Adrenal gland (tissue), 12 donors: ENCODE data around the gene PFKM. TPM values are rescaled to one million over a fixed set of nuclear protein-coding genes. Genes with fewer than 3 reads are reported as not detected.

Source experiments
- DNase-seq, 7 donors: peaks; one replicate each; pipeline ENCODE4 v3.0.0-alpha.2; 2019 to 2020
- H3K27ac ChIP-seq, 5 donors: fragments of 200-600 bp; sonication (generic) in 4 of 5; 1 replicate in 3 of 5; 2 replicates in 2 of 5; pipeline versions ENCODE4 v1.5.1 to v1.8.0; 2016 to 2020; ENCODE audit warnings: mild to moderate bottlenecking in 1 of 5
- H3K27me3 ChIP-seq: fragments of 200-600 bp; 2 replicates; pipeline ENCODE4 v1.8.0; 2021
- H3K36me3 ChIP-seq, 2 donors: fragments of 200-600 bp; replicated peaks in 1 of 2; 1 replicate in 1 of 2; 2 replicates in 1 of 2; pipeline versions ENCODE4 v1.5.1 to v1.8.0; 2018 to 2022
- H3K4me1 ChIP-seq, 2 donors: fragments of 200-600 bp; replicated peaks in 1 of 2; 1 replicate in 1 of 2; 2 replicates in 1 of 2; pipeline versions ENCODE4 v1.5.1 to v1.8.0; 2018 to 2021
- H3K4me3 ChIP-seq, 4 donors: fragments of 200-600 bp; sonication (generic) in 3 of 4; one replicate each; pipeline ENCODE4 v1.5.1; 2016 to 2018
- H3K9me3 ChIP-seq, 3 donors: fragments of 200-600 bp; sonication (generic) in 1 of 3; replicated peaks in 1 of 3; 1 replicate in 2 of 3; 2 replicates in 1 of 3; pipeline versions ENCODE4 v1.5.1 to v1.8.0; 2016 to 2021
- POLR2A ChIP-seq, 2 donors: fragments of 450-650 bp; IDR thresholded peaks; one replicate each; pipeline ENCODE4 v1.6.1; 2017; ENCODE audit warnings: antibody characterized with exemption in 2 of 2, mild to moderate bottlenecking in 2 of 2, moderate library complexity in 1 of 2
- WGBS, 4 donors: extraction: QIAGEN DNeasy Blood & Tissue Kit in 2 of 4; methylation state at CpG; one replicate each; pipeline versions ENCODE4 v1.1.5 to v1.1.7; 2013 to 2017; 5-methylcytosine and 5-hydroxymethylcytosine counted together
- intact Hi-C, 2 donors: fragments of 100-400 bp; cut with DNase I; formaldehyde crosslinking; loops; one replicate each; pipeline versions ENCODE4 v1.14.1 to v1.15.0; 2022 to 2023
- polyA plus RNA-seq, 3 donors: library from polyadenylated mRNA; stranded (reverse); fragments of 200-250 nt in 2 of 3; fragments of 350-450 nt in 1 of 3; fragmentation: Illumina TruSeq in 1 of 3; extraction: RNeasy Lipid Tissue Mini Kit (QIAGEN cat#74804) in 1 of 3; gene quantifications; one replicate each; pipeline ENCODE4 v1.2.3, GENCODE V29; 2013 to 2014
- total RNA-seq, 9 donors: library from RNA; depleted of rRNA in 4 of 9; stranded (reverse); fragments of >200 nt in 4 of 9; fragments of 120-200 nt in 1 of 9; fragmentation: NEBNext Ultra II Directional in 1 of 9; extraction: Animal tissue kit (Norgen Biotek cat#: 25700) in 1 of 9; gene quantifications; one replicate each; pipeline versions ENCODE4 v1.1.0 to v1.2.4, GENCODE V29; 2013 to 2023
- TF ChIP-seq, protein P1 (sequence below), 6 experiments: fragments of 450-650 bp in 4 of 6; fragments of 200-600 bp in 2 of 6; sonication (generic) in 1 of 6; IDR thresholded peaks; 1 replicate in 5 of 6; 2 replicates in 1 of 6; pipeline versions ENCODE4 v1.5.1 to v1.8.0; 2016 to 2021; ENCODE audit warnings: antibody characterized with exemption in 6 of 6, mild to moderate bottlenecking in 2 of 6, moderate library complexity in 1 of 6
- donor health status: healthy with polysubstance abuse.
- donor health status: Bipolar disorder and iron deficiency.
- donor health status: DM: yes; HTN: yes; CAD: no.
- donor health status: DM: no; HTN: no; CAD: no.
- donor health status: DM: no; HTN: no; CAD: no.
- donor health status: DM: yes; HTN: yes; CAD: no.

Gene PFKM
- total and polyA plus RNA-seq, 12 donors = 44.4 to 183 (median 107) TPM

DNA sequence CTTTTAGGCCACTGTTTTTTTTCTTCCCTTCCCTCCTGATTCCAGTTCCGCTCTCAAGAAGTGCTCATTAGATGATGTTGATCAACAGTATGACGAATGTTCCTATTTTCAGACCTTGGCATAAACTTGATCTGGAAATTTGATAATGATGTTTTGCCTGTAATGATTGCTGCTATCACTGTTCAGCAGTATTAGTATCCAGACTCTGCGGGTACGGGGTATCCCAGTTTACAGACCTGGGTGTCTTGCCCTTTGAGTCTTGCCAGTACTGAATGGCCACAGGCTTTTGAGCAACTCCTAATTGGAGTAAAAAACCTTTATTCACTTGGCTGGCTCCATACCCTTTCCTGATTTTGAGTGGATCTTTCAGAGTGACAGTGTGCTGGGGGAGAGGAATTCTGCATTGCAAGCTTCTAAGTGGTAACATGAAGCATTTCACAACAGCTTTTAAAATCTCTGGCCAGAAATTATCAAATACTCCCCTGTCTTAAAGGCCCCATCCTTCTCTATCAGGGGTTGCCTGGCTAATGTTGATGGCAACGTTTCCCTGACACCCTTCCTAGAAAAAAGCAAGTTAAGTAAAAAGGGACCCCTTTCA lies 44.1 kb downstream of the PFKM start:
- TF ChIP-seq POLR2A (IDR thresholded peaks at IDR 0.05) = no peak
- TF ChIP-seq, protein P1, sequence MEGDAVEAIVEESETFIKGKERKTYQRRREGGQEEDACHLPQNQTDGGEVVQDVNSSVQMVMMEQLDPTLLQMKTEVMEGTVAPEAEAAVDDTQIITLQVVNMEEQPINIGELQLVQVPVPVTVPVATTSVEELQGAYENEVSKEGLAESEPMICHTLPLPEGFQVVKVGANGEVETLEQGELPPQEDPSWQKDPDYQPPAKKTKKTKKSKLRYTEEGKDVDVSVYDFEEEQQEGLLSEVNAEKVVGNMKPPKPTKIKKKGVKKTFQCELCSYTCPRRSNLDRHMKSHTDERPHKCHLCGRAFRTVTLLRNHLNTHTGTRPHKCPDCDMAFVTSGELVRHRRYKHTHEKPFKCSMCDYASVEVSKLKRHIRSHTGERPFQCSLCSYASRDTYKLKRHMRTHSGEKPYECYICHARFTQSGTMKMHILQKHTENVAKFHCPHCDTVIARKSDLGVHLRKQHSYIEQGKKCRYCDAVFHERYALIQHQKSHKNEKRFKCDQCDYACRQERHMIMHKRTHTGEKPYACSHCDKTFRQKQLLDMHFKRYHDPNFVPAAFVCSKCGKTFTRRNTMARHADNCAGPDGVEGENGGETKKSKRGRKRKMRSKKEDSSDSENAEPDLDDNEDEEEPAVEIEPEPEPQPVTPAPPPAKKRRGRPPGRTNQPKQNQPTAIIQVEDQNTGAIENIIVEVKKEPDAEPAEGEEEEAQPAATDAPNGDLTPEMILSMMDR (IDR thresholded peaks at IDR 0.05) = no peak
- Histone ChIP-seq H3K4me3 (no peak overlapping the region), H3K36me3 (no peaks in the 10 kb centered on the region), H3K4me1 (no peaks in the 10 kb centered on the region), H3K27me3 (no peaks in the 10 kb centered on the region), H3K27ac (no peak overlapping the region), H3K9me3 (no peaks in the 10 kb centered on the region)
- intact Hi-C loops = loop anchor here (5.0 to 10.0 kb wide), 2 partner anchors 58 to 81 kb away; partner anchors contain the start of gene SENP1 (in 1 of the 2)
- 51 to 68% (median 59%) methylated on average over 5 of the region's 5 CpGs for WGBS, 4 donors
- no peak for DNase-seq

DNA sequence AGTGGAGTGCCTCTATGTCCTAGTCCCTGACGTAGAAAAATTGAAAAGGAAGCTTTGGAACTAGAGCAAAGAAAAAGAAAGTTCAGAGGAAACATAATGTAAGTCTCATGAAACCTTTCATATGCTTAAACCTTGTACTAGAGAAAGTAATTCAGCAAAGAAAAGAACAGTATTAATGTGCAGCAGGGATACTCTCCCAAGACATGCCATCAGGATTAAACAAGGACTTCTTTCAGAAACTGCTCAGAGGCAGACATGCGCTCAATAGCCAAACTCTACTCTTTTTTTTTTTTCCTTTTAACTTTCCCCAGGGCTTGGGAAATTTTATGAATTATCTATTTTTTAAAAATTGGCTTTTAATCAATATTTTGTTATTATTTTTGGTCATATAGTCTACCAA lies 45.3 kb downstream of the PFKM start:
- H3K27ac ChIP-seq = no peak overlapping the region
- no peak for DNase-seq
- H3K9me3 ChIP-seq = no peaks in the 10 kb centered on the region
- intact Hi-C loops = loop anchor here (5.0 to 10.0 kb wide), 2 partner anchors 60 to 82 kb away; partner anchors contain the start of gene SENP1 (in 1 of the 2)
- WGBS, 4 donors = 72 to 78% (median 75%) methylated on average over 2 of the region's 2 CpGs
- no peak overlapping the region for H3K4me3 ChIP-seq
- no peaks in the 10 kb centered on the region for H3K27me3 ChIP-seq
- TF ChIP-seq POLR2A (IDR thresholded peaks at IDR 0.05) = no peak
- TF ChIP-seq, protein P1 (IDR thresholded peaks at IDR 0.05) = no peak
- no peaks in the 10 kb centered on the region for H3K36me3 ChIP-seq
- H3K4me1 ChIP-seq = no peaks in the 10 kb centered on the region

DNA sequence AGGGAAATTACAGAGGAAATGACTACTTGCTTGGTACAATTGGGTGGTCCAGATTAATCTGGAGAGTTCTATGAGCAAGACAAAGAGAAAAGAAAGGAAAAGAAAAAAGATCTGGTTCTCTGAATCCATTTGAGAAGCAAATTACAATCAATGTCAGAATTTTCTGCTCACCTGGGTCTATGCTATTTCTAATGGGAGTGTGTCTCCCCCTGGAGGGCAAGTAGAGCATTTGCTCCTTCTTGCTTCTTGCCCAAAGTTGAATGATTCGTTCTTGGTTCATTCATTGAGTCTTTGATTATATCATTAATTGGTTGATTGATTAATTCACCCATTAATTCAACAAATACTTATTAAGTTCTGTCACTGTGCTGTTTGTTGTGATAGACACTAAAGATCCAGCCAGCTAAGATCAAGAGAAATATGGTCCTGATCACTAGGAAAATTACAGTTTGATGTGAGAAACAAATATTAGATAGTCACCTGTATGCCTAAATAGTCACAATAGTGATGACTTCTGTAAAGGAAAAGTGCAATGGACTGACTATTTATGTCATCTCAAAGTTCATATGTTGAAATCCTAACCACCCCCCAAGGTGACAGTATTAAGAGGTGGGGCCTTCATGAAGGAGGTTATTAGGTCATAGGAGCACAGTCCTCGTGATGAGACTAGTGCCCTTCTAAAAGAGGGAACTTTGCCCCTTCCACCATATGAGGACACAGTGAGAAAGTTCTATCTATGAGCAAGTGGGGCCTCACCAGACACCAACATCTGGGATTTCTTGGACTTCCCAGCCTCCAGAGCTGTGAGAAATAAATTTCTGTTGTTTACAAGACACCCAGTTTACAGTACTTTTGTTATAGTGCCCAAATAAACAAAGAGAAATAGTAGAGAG lies 46.2 kb downstream of the PFKM start:
- TF ChIP-seq, protein P1 (IDR thresholded peaks at IDR 0.05) = peak; percentile 85 to 95 (median 90)
- no peak for TF ChIP-seq POLR2A (IDR thresholded peaks at IDR 0.05)
- intact Hi-C loops = loop anchor here in 1 of 2 donors (10.0 kb wide), 1 partner anchor 61 kb away; the partner anchor contains the start of gene SENP1
- no peaks in the 10 kb centered on the region for H3K27me3 ChIP-seq
- WGBS, 4 donors = 12 to 20% (median 15%) methylated on average over 2 of the region's 2 CpGs
- no peak overlapping the region for H3K4me3 ChIP-seq
- H3K9me3 ChIP-seq = no peaks in the 10 kb centered on the region
- DNase-seq = peak in 4 of 7 donors; percentile 28 to 59 (median 48)
- H3K4me1 ChIP-seq = no peaks in the 10 kb centered on the region
- no peaks in the 10 kb centered on the region for H3K36me3 ChIP-seq
- no peak overlapping the region for H3K27ac ChIP-seq

DNA sequence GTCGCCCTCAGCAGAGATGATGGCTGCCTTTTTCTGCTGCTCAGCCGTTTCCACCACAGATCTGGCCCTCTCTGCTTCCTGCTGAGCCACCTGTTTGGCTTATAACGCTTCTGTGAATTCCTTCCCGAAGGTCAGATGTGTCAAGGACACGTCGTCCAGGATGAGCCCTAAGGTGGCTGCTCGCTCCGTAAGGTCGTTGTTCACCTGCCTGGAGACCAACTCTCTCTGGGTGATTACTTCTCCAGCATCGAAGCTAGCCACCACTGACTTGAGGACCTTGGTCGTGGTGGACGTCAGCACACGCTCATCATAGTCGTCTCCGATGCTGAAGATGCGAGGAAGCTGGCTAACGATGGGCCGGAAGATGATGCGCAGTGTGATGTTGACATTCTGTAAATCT lies 49.8 kb downstream of the PFKM start:
- no peaks in the 10 kb centered on the region for H3K4me1 ChIP-seq
- intact Hi-C loops = loop anchor here in 1 of 2 donors (10.0 kb wide), 1 partner anchor 64 kb away; the partner anchor contains the start of gene SENP1
- H3K27ac ChIP-seq = no peak overlapping the region
- no peaks in the 10 kb centered on the region for H3K9me3 ChIP-seq
- no peak for DNase-seq
- no peaks in the 10 kb centered on the region for H3K36me3 ChIP-seq
- TF ChIP-seq, protein P1 (IDR thresholded peaks at IDR 0.05) = no peak
- no peak for TF ChIP-seq POLR2A (IDR thresholded peaks at IDR 0.05)
- WGBS, 4 donors = 80 to 88% (median 83%) methylated on average over 19 of the region's 19 CpGs
- no peaks in the 10 kb centered on the region for H3K27me3 ChIP-seq
- H3K4me3 ChIP-seq = no peak overlapping the region
